Measurements from ENCODE around the gene DCX.

DNA sequence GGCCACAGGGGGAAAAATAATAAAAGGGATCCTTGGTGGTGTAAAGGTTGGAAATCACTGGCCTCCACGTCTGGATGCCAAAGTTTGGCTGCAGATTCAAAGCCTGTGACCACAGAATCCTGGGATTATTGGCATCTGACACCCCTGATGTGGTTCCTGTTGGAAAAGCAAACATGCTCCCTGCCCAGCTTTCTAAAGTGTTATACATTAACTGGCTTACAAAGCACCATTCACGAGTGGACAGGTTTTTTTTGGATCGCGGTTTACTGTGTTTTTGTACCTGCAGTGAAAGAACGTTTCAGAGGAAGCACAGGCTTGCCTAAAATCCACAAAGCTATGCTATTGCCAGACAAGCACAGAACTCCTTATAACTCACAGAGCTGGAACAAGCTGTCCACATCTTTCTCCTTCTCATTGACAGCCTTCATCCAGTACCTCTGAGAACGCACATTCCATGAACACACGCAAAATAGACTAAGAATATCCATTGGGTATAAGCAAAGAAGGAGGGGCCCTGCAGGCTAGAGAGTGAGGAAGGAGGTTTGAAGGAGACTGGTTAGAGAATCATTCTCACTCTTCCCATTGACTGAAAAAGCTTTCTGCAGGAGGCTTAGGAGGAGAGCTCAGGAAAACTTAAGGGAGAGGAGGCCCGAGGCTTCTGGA is 127.2 kb downstream of the DCX start:
- TF ChIP-seq, protein P1, sequence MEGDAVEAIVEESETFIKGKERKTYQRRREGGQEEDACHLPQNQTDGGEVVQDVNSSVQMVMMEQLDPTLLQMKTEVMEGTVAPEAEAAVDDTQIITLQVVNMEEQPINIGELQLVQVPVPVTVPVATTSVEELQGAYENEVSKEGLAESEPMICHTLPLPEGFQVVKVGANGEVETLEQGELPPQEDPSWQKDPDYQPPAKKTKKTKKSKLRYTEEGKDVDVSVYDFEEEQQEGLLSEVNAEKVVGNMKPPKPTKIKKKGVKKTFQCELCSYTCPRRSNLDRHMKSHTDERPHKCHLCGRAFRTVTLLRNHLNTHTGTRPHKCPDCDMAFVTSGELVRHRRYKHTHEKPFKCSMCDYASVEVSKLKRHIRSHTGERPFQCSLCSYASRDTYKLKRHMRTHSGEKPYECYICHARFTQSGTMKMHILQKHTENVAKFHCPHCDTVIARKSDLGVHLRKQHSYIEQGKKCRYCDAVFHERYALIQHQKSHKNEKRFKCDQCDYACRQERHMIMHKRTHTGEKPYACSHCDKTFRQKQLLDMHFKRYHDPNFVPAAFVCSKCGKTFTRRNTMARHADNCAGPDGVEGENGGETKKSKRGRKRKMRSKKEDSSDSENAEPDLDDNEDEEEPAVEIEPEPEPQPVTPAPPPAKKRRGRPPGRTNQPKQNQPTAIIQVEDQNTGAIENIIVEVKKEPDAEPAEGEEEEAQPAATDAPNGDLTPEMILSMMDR (optimal IDR thresholded peaks at IDR 0.05 in 1 of 3, IDR thresholded peaks at IDR 0.05 in 1 of 3, conservative IDR thresholded peaks at IDR 0.05 in 1 of 3; ENCODE audit: extremely low read depth in 1 of 3, insufficient read depth in 2 of 3, low read length in 3 of 3): no peak
- TF ChIP-seq EZH2 (IDR thresholded peaks at IDR 0.05; ENCODE audit: low read length): no peak
